Measurements from ENCODE around the gene GPR42. TPM values are rescaled to one million over a fixed set of nuclear protein-coding genes. Genes with fewer than 3 reads are reported as not detected.
A peak's percentile ranks its signal among the peaks of the same experiment; 100 is the strongest.
"Not testable (repeated sequence)": the region's sequence is repeated elsewhere in the genome, so short reads cannot be mapped to it uniquely, and the experiment has no call there.

GPR42 gene
- polyA plus RNA-seq, 3 donors from 2014 or later, result not detected

GRCh38 chr19:35363001-35363590, 7.8 kb upstream of the GPR42 start:
- Mint-ChIP-seq H3K4me1 (peaks cover 0 to 2% of the 10 kb centered on the region in 2 donors), H3K36me3 (no peaks in the 10 kb centered on the region), H3K27ac (no peak overlapping the region), H3K9me3 (no peaks in the 10 kb centered on the region), H3K4me3 (no peak overlapping the region), H3K27me3 (ENCODE audit: low read depth in 3 of 3) (peaks cover 2 to 6% (median 2%) of the 10 kb centered on the region in 3 donors)
- DNase-seq, result no peak

GRCh38 chr19:35363711-35364425, 7.0 kb upstream of the GPR42 start:
- no peak for DNase-seq
- no peaks in the 10 kb centered on the region for H3K4me1 Mint-ChIP-seq
- no peak overlapping the region for H3K4me3 Mint-ChIP-seq
- no peaks in the 10 kb centered on the region for H3K36me3 Mint-ChIP-seq
- no peaks in the 10 kb centered on the region for H3K9me3 Mint-ChIP-seq
- no peak overlapping the region for H3K27ac Mint-ChIP-seq
- H3K27me3 Mint-ChIP-seq (ENCODE audit: low read depth in 3 of 3), result peaks cover 0 to 6% (median 2%) of the 10 kb centered on the region in 3 donors

DNA sequence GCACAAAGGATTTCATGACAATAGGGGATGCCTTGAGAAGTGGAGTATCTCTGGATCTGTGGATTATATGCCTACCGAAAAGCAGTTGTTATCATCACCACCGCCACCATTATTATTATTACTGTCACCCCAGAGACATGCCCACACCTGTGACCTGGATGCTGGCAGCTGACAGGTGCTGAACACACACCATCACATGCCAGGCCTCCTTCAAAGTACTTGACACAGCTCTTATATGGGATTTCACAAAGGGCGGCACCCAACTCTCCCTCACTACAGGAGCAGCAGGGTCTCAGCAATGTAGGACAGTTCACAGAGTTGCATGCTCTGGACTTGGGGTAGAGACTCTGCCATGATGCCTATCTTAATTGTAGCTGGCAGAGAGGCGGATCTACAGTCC, 5.6 kb upstream of the GPR42 start:
- Mint-ChIP-seq H3K9me3 (no peaks in the 10 kb centered on the region), H3K4me3 (no peak overlapping the region), H3K27me3 (ENCODE audit: low read depth in 3 of 3) (peaks cover 0 to 6% (median 5%) of the 10 kb centered on the region in 3 donors), H3K27ac (no peak overlapping the region), H3K4me1 (no peaks in the 10 kb centered on the region), H3K36me3 (no peaks in the 10 kb centered on the region)
- DNase-seq, result no peak

GRCh38 chr19:35368378-35368777, 2.5 kb upstream of the GPR42 start:
- H3K4me1 Mint-ChIP-seq, result no peaks in the 10 kb centered on the region
- H3K9me3 Mint-ChIP-seq, result no peaks in the 10 kb centered on the region
- no peak overlapping the region for H3K27ac Mint-ChIP-seq
- DNase-seq, result no peak
- H3K36me3 Mint-ChIP-seq, result no peaks in the 10 kb centered on the region
- H3K4me3 Mint-ChIP-seq, result no peak overlapping the region
- peaks cover 0 to 5% (median 5%) of the 10 kb centered on the region in 3 donors for H3K27me3 Mint-ChIP-seq (ENCODE audit: low read depth in 3 of 3)

DNA sequence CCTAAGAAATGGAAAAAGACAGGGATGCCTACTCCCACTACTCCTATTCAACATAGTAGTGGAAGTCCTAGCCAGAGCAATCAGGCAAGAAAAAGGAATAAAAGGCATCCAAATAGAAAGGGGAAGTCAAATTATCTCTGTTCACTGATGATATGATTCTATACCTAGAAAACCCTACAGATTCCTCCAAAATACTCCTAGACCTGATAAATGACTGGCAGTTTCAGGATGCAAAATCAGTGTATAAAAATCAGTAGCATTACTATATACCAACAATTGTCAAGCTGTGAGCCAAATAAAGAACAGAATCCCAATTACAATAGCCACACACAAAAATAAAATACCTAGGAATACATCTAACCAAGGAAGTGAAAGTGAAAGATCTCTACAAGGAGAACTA, 1.3 kb upstream of the GPR42 start:
- no peak overlapping the region for H3K4me3 Mint-ChIP-seq
- peaks cover 0 to 5% (median 5%) of the 10 kb centered on the region in 3 donors for H3K27me3 Mint-ChIP-seq (ENCODE audit: low read depth in 3 of 3)
- no peak for DNase-seq
- H3K4me1 Mint-ChIP-seq, result no peaks in the 10 kb centered on the region
- H3K9me3 Mint-ChIP-seq, result no peaks in the 10 kb centered on the region
- no peak overlapping the region for H3K27ac Mint-ChIP-seq
- H3K36me3 Mint-ChIP-seq, result no peaks in the 10 kb centered on the region

DNA sequence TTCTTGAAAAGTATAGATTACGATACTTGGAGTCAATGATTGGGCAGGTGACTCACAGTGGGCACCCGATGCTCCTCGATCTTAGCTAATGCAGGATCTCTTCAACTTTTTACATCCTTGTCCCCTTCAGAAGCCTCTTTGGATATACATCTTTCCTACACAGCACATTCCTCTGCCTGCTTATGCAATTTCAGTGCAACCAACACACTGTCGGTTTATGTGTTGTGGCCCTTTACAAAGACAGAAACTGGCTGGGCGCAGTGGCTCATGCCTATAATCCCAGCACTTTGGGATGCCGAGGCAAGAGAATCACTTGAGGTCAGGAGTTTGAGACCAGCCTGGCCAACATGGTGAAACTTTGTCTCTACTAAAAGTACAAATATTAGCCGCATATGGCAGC, 2.6 kb downstream of the GPR42 start:
- DNase-seq, result no peak
- Mint-ChIP-seq H3K36me3 (no peaks in the 10 kb centered on the region), H3K4me3 (no peak overlapping the region), H3K4me1 (no peaks in the 10 kb centered on the region), H3K27ac (no peak overlapping the region), H3K27me3 (ENCODE audit: low read depth in 3 of 3) (peaks cover 0 to 3% (median 3%) of the 10 kb centered on the region in 3 donors), H3K9me3 (no peaks in the 10 kb centered on the region)

DNA sequence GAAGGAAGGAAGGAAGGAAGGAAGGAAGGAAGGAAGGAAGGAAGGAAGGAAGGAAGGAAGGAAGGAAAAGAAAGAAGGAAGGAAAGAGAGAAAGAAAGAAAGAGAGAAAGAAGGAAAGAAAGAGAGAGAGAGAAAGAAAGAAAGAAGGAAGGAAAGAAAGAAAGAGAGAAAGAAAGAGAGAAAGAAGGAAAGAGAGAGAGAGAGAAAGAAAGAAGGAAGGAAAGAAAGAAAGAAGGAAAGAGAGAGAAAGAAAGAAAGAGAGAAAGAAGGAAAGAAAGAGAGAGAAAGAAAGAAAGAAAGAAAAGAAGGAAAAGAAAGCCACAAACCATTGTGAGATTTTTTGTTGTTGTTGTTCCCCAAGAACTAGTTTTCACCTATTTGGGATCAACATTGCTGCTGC, 3.2 kb downstream of the GPR42 start:
- H3K27ac Mint-ChIP-seq; H3K4me3 Mint-ChIP-seq; H3K27me3 Mint-ChIP-seq (ENCODE audit: low read depth in 3 of 3); DNase-seq; H3K9me3 Mint-ChIP-seq; H3K4me1 Mint-ChIP-seq; H3K36me3 Mint-ChIP-seq: not testable (repeated sequence)

GRCh38 chr19:35375505-35376307, 4.8 kb downstream of the GPR42 start:
- Mint-ChIP-seq H3K4me1 (no peaks in the 10 kb centered on the region), H3K27me3 (ENCODE audit: low read depth in 3 of 3) (peaks cover 0 to 3% (median 0%) of the 10 kb centered on the region in 3 donors), H3K9me3 (no peaks in the 10 kb centered on the region), H3K27ac (no peak overlapping the region), H3K36me3 (peaks cover 0 to 3% (median 0%) of the 10 kb centered on the region in 3 donors), H3K4me3 (no peak overlapping the region)
- no peak for DNase-seq

- Mint-ChIP-seq H3K27me3 (ENCODE audit: low read depth in 3 of 3) (peaks cover 5 to 7% (median 6%) of the 10 kb centered on the region in 3 donors), H3K27ac (no peak overlapping the region), H3K36me3 (peaks cover 0 to 3% (median 0%) of the 10 kb centered on the region in 3 donors), H3K4me3 (no peak overlapping the region), H3K9me3 (no peaks in the 10 kb centered on the region), H3K4me1 (no peaks in the 10 kb centered on the region)
- DNase-seq, result no peak
Measured at GRCh38 chr19:35377656-35378055, 6.8 kb downstream of the GPR42 start.

GRCh38 chr19:35378356-35378755, 7.5 kb downstream of the GPR42 start:
- peaks cover 6 to 7% (median 6%) of the 10 kb centered on the region in 3 donors for H3K27me3 Mint-ChIP-seq (ENCODE audit: low read depth in 3 of 3)
- no peaks in the 10 kb centered on the region for H3K4me1 Mint-ChIP-seq
- DNase-seq, result no peak
- peaks cover 0 to 3% (median 0%) of the 10 kb centered on the region in 3 donors for H3K36me3 Mint-ChIP-seq
- H3K4me3 Mint-ChIP-seq, result no peak overlapping the region
- no peaks in the 10 kb centered on the region for H3K9me3 Mint-ChIP-seq
- H3K27ac Mint-ChIP-seq, result no peak overlapping the region

DNA sequence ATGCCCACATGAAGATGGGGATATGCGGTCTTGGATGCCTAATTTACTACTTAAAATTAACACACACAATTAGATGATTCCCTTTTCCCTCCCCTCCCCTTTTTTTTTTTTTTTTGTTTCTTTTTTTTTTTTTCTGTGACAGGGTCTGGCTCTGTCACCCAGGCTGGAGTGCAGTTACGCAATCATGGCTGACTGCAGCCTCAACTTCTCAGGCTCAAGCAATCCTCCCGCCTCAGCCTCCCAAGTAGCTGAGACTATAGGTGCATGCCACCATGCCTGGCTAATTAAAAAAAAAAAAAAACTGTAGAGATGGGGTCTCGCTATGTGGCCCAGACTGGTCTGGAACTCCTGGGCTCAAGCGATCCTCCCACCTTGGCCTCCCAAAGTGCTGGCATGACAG, 8.7 kb downstream of the GPR42 start:
- H3K4me3 Mint-ChIP-seq; H3K4me1 Mint-ChIP-seq; H3K27me3 Mint-ChIP-seq (ENCODE audit: low read depth in 3 of 3); H3K9me3 Mint-ChIP-seq; DNase-seq; H3K36me3 Mint-ChIP-seq; H3K27ac Mint-ChIP-seq: not testable (repeated sequence)

DNA sequence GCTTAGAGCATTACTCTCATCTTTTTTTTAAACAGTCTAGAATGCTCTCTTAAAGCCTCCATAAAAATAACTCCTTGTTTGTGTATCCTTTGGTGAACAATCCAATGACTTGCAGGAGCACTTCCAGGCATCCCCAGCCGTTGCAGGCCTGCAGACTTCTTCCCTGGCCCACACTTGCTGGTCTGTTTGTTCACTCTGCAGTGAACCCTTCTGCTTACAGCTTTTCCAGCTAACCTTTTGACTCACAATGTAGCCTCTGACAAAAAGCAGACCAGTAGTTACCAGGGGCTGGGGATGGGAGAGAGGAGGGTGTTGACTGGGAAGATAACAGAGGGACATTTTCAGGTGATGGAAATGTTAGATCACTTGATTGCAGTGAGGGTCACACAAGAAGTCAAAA, 9.1 kb downstream of the GPR42 start:
- no peak for DNase-seq
- H3K36me3 Mint-ChIP-seq, result peaks cover 0 to 3% (median 0%) of the 10 kb centered on the region in 3 donors
- no peaks in the 10 kb centered on the region for H3K9me3 Mint-ChIP-seq
- H3K4me1 Mint-ChIP-seq, result no peaks in the 10 kb centered on the region
- H3K27ac Mint-ChIP-seq, result no peak overlapping the region
- no peak overlapping the region for H3K4me3 Mint-ChIP-seq
- peaks cover 6 to 7% (median 6%) of the 10 kb centered on the region in 3 donors for H3K27me3 Mint-ChIP-seq (ENCODE audit: low read depth in 3 of 3)

DNA sequence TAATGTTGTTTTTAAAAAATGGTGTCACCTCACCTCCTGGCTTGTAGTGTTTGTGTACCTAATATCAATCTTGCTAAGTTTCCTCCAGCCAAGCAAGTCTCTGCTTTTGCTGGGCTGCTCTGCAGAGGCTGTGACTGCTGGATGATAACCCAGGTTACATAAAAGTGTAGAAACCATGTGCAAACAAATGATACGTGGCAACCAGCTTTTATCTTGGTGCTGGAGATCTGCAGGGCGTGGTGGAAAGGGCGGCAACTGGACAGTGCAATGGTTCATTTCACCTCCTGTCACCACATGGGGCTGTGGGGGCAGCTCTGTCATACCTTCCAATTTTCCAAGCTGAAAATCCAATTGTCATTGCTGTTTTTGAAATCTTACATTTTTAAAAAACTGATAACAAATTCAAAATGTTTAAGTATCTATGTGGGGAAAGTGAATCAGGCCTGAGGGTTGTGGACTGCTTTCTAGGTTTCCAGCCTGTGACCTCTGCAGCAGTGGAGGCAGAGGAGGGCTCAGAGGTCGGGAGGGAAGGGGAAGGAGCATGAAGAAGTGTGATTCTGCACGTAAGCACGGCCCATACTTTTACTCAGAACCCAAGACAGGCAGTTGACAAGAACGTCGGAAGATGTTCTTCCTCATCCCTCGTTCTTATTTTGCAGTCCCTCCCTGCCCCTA, 9.7 kb downstream of the GPR42 start:
- Mint-ChIP-seq H3K27me3 (ENCODE audit: low read depth in 3 of 3) (peaks cover 6 to 7% (median 6%) of the 10 kb centered on the region in 3 donors), H3K36me3 (peaks cover 0 to 3% (median 0%) of the 10 kb centered on the region in 3 donors), H3K4me1 (no peaks in the 10 kb centered on the region), H3K27ac (no peak overlapping the region), H3K4me3 (no peak overlapping the region), H3K9me3 (no peaks in the 10 kb centered on the region)
- DNase-seq, result no peak

GRCh38 chr19:35381318-35381717, 10.4 kb downstream of the GPR42 start:
- Mint-ChIP-seq H3K27me3 (ENCODE audit: low read depth in 3 of 3) (peaks cover 6 to 7% (median 6%) of the 10 kb centered on the region in 3 donors), H3K27ac (peak overlapping the region in 1 of 6 donors; percentile 12), H3K4me1 (no peaks in the 10 kb centered on the region), H3K4me3 (no peak overlapping the region), H3K9me3 (peaks cover 0 to 2% (median under 1%) of the 10 kb centered on the region in 6 donors), H3K36me3 (peaks cover 0 to 3% (median 0%) of the 10 kb centered on the region in 3 donors)
- no peak for DNase-seq

Data from immature natural killer cell (primary cell).